Activated CD8-positive, alpha-beta memory T cell treated with anti-CD3 and anti-CD28 coated beads, Interleukin-2, amount 50 U/mL, for 24 hours (primary cell): ENCODE measurements around the gene SLC25A14.

ENCODE experiments used
- DNase-seq: peaks from one replicate; pipeline ENCODE4 v3.0.0-alpha.2; 2020; ENCODE audit errors: extremely low read depth

SLC25A14 gene

GRCh38 chrX:130378024-130378669, 38.4 kb downstream of the SLC25A14 start:
- no peak for DNase-seq

DNA sequence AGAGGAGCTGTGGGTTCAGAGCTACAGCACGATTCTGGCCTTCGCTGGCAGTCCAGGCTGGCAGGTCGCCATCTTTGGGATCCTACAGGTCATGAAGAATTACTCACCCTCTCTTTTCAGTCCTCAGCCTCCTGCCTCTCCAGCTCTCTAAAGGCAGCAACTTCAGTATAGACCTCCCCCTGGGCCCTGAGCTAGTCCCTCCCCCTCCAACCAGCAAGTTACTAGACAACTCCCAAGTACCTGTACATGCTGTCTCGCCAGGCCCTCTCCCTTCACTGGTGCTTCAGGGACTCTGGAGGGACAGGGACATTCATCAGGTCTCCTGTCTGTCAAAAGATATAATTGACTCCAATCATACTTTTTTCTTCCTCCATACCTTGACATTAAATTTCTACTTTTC, 45.8 kb downstream of the SLC25A14 start, which contains the start of gene GPR119:
Gene GPR119, minus strand, starts transcription at position 155 of the 400 bp plus-strand sequence. CDS start 227 bp downstream, outside the sequence.
- DNase-seq = no peak

DNA sequence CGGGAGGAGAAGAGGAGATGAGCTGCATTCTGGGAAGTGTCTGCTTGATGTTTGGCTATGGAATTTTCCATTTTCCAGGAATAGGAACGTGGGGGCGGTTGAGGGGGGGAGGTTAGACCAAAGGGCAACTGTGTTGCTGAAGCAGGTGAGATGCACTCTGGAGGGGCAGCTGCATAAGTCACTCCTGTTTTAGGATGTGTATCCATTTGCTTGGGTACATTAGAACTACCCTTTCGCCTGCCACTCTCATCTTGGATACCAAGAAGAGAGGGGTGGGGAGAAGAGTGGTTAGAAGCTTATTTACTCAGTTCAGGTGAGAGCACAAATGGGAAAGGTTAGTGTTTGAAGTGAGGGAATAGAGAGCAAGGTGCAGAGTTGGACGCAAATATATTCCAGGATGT, 46.7 kb downstream of the SLC25A14 start:
- DNase-seq = no peak

DNA sequence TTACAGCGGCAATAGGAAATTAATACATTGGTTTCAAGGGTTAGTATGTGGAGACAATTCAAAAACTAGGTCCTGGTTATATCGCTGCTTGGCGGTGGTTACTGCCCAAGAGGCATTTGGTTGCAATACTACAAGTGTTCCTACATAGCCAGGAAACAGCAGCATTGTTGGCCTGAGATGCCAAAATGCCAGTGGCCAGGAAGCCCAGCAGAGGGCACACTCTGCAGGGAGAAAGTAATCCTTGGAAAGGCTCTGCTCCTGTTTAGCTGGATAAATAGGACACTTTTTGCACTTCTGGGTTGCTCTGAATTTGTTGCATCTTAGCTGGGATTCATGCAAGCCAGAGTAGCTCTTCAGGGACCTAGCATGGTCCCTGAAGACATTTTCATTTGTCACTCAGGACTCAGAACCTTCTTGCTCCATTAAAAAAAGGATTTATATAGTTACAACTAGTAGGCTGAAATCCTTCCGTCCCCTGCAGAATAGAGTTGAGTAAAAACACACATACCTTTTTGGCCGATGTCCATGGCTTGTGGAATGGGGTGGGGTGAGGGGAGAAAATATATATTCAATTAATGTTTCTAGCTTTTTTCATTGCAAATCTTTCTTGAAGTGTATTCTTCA, 53.8 kb downstream of the SLC25A14 start:
- DNase-seq = no peak

- DNase-seq = no peak
These were observed 55.6 kb downstream of the SLC25A14 start for GRCh38 chrX:130395341-130395740.

- peak; percentile 7 for DNase-seq
These were observed 61.9 kb downstream of the SLC25A14 start, which contains the start of gene RBMX2 for GRCh38 chrX:130401415-130402207. Gene RBMX2 (plus strand): TSS chrX:130401987. CDS start chrX:130402033, 46 bp downstream.

GRCh38 chrX:130402208-130402684, 62.5 kb downstream of the SLC25A14 start:
- no peak for DNase-seq

- no peak for DNase-seq
These were observed 73.7 kb downstream of the SLC25A14 start for GRCh38 chrX:130413415-130413814.

DNA sequence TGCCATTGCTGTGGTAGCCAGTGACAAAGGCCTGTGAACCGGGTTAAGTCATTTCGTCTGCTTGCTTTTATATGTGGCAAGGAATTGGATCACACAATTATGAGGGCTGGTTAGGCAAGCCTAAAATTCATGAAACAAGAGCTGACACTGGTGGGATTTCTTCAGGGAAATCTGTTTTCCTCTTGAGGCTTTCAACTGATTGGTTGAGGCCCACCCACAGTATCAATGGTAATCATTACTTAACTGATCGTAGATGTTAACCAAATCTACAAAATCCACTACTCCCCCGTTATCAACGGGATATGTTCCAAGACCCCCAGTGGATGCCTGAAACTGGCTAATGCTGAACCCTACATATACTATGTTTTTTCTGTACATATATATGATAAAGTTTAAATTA, 75.1 kb downstream of the SLC25A14 start:
- no peak for DNase-seq

- DNase-seq = no peak
These were observed 75.5 kb downstream of the SLC25A14 start for GRCh38 chrX:130415201-130415600.

DNA sequence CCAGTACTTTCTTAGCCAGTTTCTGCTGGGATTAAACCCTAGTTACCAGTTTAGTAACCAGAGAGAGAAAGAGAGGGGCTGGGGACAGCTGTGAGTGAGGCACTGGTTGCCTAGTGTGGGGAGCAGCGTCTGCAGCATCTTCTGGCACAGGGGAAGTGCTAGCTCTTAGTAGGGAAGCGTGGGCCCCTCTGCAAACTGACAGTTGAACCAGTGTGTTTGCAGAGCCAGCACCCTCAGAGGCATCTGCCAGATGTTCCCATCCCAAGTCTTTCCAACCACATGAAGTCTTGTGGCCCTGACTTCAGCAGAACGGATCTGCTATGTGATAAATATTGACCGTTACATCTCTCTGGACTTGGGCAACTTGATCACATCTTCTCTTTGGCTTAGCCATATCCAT, 77.1 kb downstream of the SLC25A14 start:
- DNase-seq = no peak

GRCh38 chrX:130418066-130418465, 78.3 kb downstream of the SLC25A14 start:
- DNase-seq = no peak

DNA sequence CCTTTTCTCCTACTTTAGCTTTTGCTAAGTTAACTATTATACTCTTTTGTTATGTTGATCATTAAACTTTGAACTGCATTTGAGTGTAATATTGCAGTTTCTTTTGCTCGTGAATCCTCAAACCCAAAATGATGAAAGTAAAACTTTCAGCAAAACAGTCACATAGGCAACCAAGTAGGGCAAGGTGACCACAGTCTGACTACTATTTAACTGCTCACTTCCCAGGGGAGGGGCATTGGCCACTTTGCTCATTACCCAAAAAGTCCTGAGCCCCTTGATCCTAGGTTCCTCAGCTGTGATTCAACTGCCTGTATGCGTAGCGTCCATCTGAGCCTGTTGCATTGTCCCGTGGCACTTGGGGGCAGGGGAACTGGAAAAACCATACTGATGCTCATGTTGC, 79.0 kb downstream of the SLC25A14 start:
- DNase-seq = no peak

DNA sequence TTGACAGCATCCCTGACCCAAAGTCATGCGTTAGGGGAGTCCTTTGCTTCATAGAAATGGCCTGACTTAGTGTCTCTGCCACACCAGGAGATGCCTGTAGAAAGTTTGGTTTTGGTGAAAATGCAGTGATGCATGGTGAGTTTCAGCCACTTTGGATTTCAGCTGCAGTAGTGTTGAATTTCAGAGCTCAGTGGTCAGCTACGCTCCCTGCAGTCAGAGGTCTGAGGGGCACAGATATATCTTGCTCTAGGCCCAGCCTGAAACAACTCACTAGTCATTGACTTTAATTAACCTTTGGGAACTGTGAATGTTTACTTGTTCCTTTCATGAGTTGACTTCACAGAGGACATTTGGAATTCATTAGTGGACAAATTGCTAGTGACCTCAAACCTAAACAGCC, 79.5 kb downstream of the SLC25A14 start:
- no peak for DNase-seq
